HG02884 (cell line): ENCODE measurements around the gene GPR68.
"Not testable (repeated sequence)": the region's sequence is repeated elsewhere in the genome, so short reads cannot be mapped to it uniquely, and the experiment has no call there.

Source experiments
- ATAC-seq: cut with Tn5 transposase; IDR thresholded peaks from one replicate; pipeline ENCODE4 v1.9.1; 2021; ENCODE audit warnings: mild to moderate bottlenecking, moderate library complexity; ENCODE audit not compliant: unreplicated experiment

GPR68 gene

GRCh38 chr14:91273273-91273884 is 28.9 kb upstream of the GPR68 start:
- ATAC-seq: no peak

- no peak for ATAC-seq
These were observed 28.1 kb upstream of the GPR68 start for GRCh38 chr14:91272341-91273272.

- ATAC-seq: no peak
These were observed 27.1 kb upstream of the GPR68 start for GRCh38 chr14:91271639-91272038.

- no peak for ATAC-seq
These were observed 26.1 kb upstream of the GPR68 start for GRCh38 chr14:91270619-91271018.

GRCh38 chr14:91270188-91270587 is 25.7 kb upstream of the GPR68 start:
- ATAC-seq: no peak

GRCh38 chr14:91269076-91269991 is 24.8 kb upstream of the GPR68 start:
- ATAC-seq: no peak

GRCh38 chr14:91267965-91268437 is 23.5 kb upstream of the GPR68 start:
- no peak for ATAC-seq

- ATAC-seq: not testable (repeated sequence)
These were observed 21.8 kb upstream of the GPR68 start for GRCh38 chr14:91266276-91266675.

GRCh38 chr14:91265404-91265803 is 20.9 kb upstream of the GPR68 start:
- ATAC-seq: no peak

GRCh38 chr14:91264151-91265150 is 19.9 kb upstream of the GPR68 start:
- no peak for ATAC-seq

GRCh38 chr14:91263329-91263728 is 18.8 kb upstream of the GPR68 start:
- ATAC-seq: no peak

- no peak for ATAC-seq
These were observed 17.6 kb upstream of the GPR68 start for GRCh38 chr14:91261986-91262549.

GRCh38 chr14:91261115-91261514 is 16.6 kb upstream of the GPR68 start:
- ATAC-seq: no peak

- ATAC-seq: no peak
These were observed 14.4 kb upstream of the GPR68 start for GRCh38 chr14:91258876-91259275.

GRCh38 chr14:91258011-91258618 is 13.6 kb upstream of the GPR68 start:
- ATAC-seq: no peak

- ATAC-seq: no peak
These were observed 13.0 kb upstream of the GPR68 start for GRCh38 chr14:91257328-91258010.

GRCh38 chr14:91256661-91257060 is 12.2 kb upstream of the GPR68 start:
- ATAC-seq: no peak

GRCh38 chr14:91255026-91255695 is 10.7 kb upstream of the GPR68 start:
- no peak for ATAC-seq
